Kidney epithelial cell (primary cell): ENCODE results near the gene TBC1D22A. TPM values are rescaled to one million over a fixed set of nuclear protein-coding genes. Genes with fewer than 3 reads are reported as not detected.

Experiments used
- DNase-seq: peaks from one replicate; pipeline ENCODE4 v3.0.0-alpha.2; 2010; ENCODE audit warnings: low read depth
- H3K27me3 ChIP-seq: 2 replicates; pipeline ENCODE4 v1.6.0; 2011; ENCODE audit warnings: low read length; ENCODE audit not compliant: control insufficient read depth, insufficient read depth
- H3K36me3 ChIP-seq: 2 replicates; pipeline ENCODE4 v1.5.1; 2011; ENCODE audit warnings: low read length; ENCODE audit not compliant: control insufficient read depth, insufficient read depth
- H3K4me3 ChIP-seq: 2 replicates; pipeline ENCODE4 v1.5.1; 2011; ENCODE audit warnings: low read depth, mild to moderate bottlenecking, control low read depth, low read length
- CTCF ChIP-seq: IDR thresholded peaks from 2 replicates; pipeline ENCODE4 v1.5.1; 2011; ENCODE audit warnings: mild to moderate bottlenecking, moderate library complexity, low read length, control low read depth, inconsistent platforms; ENCODE audit not compliant: insufficient read depth, poor library complexity, severe bottlenecking
- total RNA-seq: library from RNA; depleted of rRNA; stranded (reverse); fragments of >200 nt; gene quantifications from 2 replicates; pipeline ENCODE4 v1.2.3, GENCODE V29; 2015

TBC1D22A gene
- total RNA-seq, 1 donor from 2014 or later: 25.7 TPM

GRCh38 chr22:47175151-47176025, 412.9 kb downstream of the TBC1D22A start:
- TF ChIP-seq CTCF: no peak
- no peak for DNase-seq
- Histone ChIP-seq H3K36me3 (no peaks in the 10 kb centered on the region), H3K4me3 (no peak overlapping the region), H3K27me3 (no peaks in the 10 kb centered on the region)

GRCh38 chr22:47176026-47176389, 413.6 kb downstream of the TBC1D22A start:
- no peak overlapping the region for H3K4me3 ChIP-seq
- H3K27me3 ChIP-seq: no peaks in the 10 kb centered on the region
- DNase-seq: no peak
- TF ChIP-seq CTCF: no peak
- no peaks in the 10 kb centered on the region for H3K36me3 ChIP-seq

GRCh38 chr22:47176573-47177333, 414.3 kb downstream of the TBC1D22A start:
- H3K27me3 ChIP-seq: no peaks in the 10 kb centered on the region
- H3K36me3 ChIP-seq: no peaks in the 10 kb centered on the region
- no peak for DNase-seq
- no peak overlapping the region for H3K4me3 ChIP-seq
- no peak for TF ChIP-seq CTCF

- no peaks in the 10 kb centered on the region for H3K27me3 ChIP-seq
- H3K4me3 ChIP-seq: no peak overlapping the region
- no peak for DNase-seq
- no peak for TF ChIP-seq CTCF
- no peaks in the 10 kb centered on the region for H3K36me3 ChIP-seq
Measured at GRCh38 chr22:47177334-47177815, 414.9 kb downstream of the TBC1D22A start.

GRCh38 chr22:47178339-47178738, 415.9 kb downstream of the TBC1D22A start:
- no peak for DNase-seq
- no peaks in the 10 kb centered on the region for H3K27me3 ChIP-seq
- no peaks in the 10 kb centered on the region for H3K36me3 ChIP-seq
- no peak for TF ChIP-seq CTCF
- H3K4me3 ChIP-seq: no peak overlapping the region
